ENCODE data around the gene MREG. TPM values are rescaled to one million over a fixed set of nuclear protein-coding genes. Genes with fewer than 3 reads are reported as not detected.

The MREG gene
- total and polyA plus RNA-seq, 4 donors: 0.87 to 3.1 (median 2.7) TPM

DNA sequence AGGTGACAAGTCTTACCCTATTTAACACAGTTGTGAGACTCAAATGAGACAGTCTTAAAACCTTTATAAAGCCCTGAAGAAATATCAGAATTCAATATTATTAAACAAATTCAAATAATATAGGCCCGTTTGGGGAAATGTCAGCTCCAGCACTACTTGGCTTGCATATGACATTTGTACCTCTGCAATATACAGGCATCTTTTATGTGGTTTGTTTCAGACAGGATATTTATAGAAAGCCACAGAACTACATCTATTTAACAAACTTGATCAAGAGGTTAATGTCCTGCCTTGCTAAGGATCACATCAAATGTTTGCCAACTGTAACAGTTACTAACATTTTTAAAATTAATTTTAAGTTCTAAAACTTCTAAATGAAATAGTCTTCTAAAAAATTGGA lies 3.2 kb upstream of the MREG start:
- Histone ChIP-seq H3K36me3 (ENCODE audit: control insufficient read depth in 4 of 4, insufficient read depth in 3 of 4, low read depth in 1 of 4, low read length in 3 of 4) (peaks cover 0 to 14% (median 5%) of the 10 kb centered on the region in 4 donors), H3K27ac (ENCODE audit: low read depth in 1 of 2, low read length in 2 of 2) (no peak overlapping the region), H3K9ac (ENCODE audit: low read depth in 1 of 2, low read length in 2 of 2) (no peak overlapping the region), H3K9me3 (ENCODE audit: control insufficient read depth in 4 of 4, low read length in 3 of 4) (no peaks in the 10 kb centered on the region), H3K4me1 (ENCODE audit: control insufficient read depth in 4 of 4, insufficient read depth in 4 of 4, low read length in 3 of 4) (peaks cover 5 to 22% (median 14%) of the 10 kb centered on the region in 4 donors), H3K27me3 (ENCODE audit: control insufficient read depth in 4 of 4, insufficient read depth in 4 of 4, low read length in 3 of 4) (no peaks in the 10 kb centered on the region), H3K4me3 (ENCODE audit: low read depth in 1 of 3, low read length in 3 of 3) (no peak overlapping the region)
- whole genome bisulfite sequencing: 71% methylated on average over 1 of the region's 1 CpG
- TF ChIP-seq JUND (IDR thresholded peaks at IDR 0.05) (no peak), FOXA1 (IDR thresholded peaks at IDR 0.05) (no peak), RXRA (IDR thresholded peaks at IDR 0.05) (no peak), HNF4A (conservative IDR thresholded peaks at IDR 0.05) (no peak), YY1 (IDR thresholded peaks at IDR 0.05) (no peak), RAD21 (IDR thresholded peaks at IDR 0.05) (no peak), FOXA2 (IDR thresholded peaks at IDR 0.05) (no peak), NR2F2 (IDR thresholded peaks at IDR 0.05) (no peak)
- TF ChIP-seq, protein P1, sequence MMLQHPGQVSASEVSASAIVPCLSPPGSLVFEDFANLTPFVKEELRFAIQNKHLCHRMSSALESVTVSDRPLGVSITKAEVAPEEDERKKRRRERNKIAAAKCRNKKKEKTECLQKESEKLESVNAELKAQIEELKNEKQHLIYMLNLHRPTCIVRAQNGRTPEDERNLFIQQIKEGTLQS (IDR thresholded peaks at IDR 0.05): no peak
- TF ChIP-seq, protein P2, sequence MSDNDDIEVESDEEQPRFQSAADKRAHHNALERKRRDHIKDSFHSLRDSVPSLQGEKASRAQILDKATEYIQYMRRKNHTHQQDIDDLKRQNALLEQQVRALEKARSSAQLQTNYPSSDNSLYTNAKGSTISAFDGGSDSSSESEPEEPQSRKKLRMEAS (IDR thresholded peaks at IDR 0.05): no peak
- TF ChIP-seq, protein P3, sequence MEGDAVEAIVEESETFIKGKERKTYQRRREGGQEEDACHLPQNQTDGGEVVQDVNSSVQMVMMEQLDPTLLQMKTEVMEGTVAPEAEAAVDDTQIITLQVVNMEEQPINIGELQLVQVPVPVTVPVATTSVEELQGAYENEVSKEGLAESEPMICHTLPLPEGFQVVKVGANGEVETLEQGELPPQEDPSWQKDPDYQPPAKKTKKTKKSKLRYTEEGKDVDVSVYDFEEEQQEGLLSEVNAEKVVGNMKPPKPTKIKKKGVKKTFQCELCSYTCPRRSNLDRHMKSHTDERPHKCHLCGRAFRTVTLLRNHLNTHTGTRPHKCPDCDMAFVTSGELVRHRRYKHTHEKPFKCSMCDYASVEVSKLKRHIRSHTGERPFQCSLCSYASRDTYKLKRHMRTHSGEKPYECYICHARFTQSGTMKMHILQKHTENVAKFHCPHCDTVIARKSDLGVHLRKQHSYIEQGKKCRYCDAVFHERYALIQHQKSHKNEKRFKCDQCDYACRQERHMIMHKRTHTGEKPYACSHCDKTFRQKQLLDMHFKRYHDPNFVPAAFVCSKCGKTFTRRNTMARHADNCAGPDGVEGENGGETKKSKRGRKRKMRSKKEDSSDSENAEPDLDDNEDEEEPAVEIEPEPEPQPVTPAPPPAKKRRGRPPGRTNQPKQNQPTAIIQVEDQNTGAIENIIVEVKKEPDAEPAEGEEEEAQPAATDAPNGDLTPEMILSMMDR (IDR thresholded peaks at IDR 0.05; ENCODE audit: low read depth, low read length, missing input control): no peak
- TF ChIP-seq, protein P4, sequence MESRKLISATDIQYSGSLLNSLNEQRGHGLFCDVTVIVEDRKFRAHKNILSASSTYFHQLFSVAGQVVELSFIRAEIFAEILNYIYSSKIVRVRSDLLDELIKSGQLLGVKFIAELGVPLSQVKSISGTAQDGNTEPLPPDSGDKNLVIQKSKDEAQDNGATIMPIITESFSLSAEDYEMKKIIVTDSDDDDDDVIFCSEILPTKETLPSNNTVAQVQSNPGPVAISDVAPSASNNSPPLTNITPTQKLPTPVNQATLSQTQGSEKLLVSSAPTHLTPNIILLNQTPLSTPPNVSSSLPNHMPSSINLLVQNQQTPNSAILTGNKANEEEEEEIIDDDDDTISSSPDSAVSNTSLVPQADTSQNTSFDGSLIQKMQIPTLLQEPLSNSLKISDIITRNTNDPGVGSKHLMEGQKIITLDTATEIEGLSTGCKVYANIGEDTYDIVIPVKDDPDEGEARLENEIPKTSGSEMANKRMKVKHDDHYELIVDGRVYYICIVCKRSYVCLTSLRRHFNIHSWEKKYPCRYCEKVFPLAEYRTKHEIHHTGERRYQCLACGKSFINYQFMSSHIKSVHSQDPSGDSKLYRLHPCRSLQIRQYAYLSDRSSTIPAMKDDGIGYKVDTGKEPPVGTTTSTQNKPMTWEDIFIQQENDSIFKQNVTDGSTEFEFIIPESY (IDR thresholded peaks at IDR 0.05): no peak
- DNase-seq (ENCODE audit: low spot score): no peak

DNA sequence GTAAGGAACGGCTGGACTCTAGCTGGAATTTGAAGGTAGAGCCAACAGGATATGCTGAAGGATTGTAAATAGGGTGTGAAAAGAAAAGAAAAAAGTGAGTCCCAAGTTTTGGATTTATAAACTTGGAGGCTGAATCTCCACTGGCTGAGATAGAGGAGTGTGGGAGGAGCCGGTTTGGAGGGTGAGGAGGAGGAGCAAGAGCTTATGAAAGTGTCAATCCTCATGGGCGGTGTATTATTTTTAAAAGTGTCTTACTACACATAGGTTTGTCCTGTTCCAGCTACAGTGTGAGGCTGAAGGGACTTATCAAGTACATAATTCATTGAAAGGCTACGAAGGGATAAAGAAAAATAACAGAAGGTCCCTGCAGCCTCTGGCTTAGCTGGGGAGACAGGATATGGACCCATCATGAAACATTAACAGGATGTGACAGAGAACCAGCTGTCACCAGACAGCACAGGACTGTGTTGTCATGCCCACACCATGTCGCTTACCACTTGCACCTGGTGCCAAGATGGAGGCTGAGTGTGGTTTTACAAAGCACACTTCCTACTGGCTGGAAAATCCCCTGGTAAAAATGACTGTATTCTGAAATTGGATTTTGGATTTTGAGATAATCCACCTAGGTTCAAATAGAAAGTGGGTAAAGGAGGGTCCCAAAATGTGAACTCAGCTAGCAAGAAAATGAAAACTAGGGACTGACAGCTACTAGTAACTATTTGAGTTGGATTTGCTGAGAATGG lies 2.5 kb upstream of the MREG start:
- 80% methylated on average over 5 of the region's 5 CpGs for WGBS
- Histone ChIP-seq H3K27me3 (ENCODE audit: control insufficient read depth in 4 of 4, insufficient read depth in 4 of 4, low read length in 3 of 4) (no peaks in the 10 kb centered on the region), H3K9ac (ENCODE audit: low read depth in 1 of 2, low read length in 2 of 2) (no peak overlapping the region), H3K9me3 (ENCODE audit: control insufficient read depth in 4 of 4, low read length in 3 of 4) (no peaks in the 10 kb centered on the region), H3K27ac (ENCODE audit: low read depth in 1 of 2, low read length in 2 of 2) (peak overlapping the region in 1 of 2 donors; percentile 25), H3K4me1 (ENCODE audit: control insufficient read depth in 4 of 4, insufficient read depth in 4 of 4, low read length in 3 of 4) (peaks cover 5 to 22% (median 14%) of the 10 kb centered on the region in 4 donors), H3K36me3 (ENCODE audit: control insufficient read depth in 4 of 4, insufficient read depth in 3 of 4, low read depth in 1 of 4, low read length in 3 of 4) (peaks cover 0 to 10% (median 5%) of the 10 kb centered on the region in 4 donors), H3K4me3 (ENCODE audit: low read depth in 1 of 3, low read length in 3 of 3) (no peak overlapping the region)
- DNase-seq (ENCODE audit: low spot score): no peak
- TF ChIP-seq FOXA2 (IDR thresholded peaks at IDR 0.05): no peak
- TF ChIP-seq, protein P1 (IDR thresholded peaks at IDR 0.05): no peak
- TF ChIP-seq RAD21 (IDR thresholded peaks at IDR 0.05): no peak
- TF ChIP-seq, protein P4 (IDR thresholded peaks at IDR 0.05): no peak
- no peak for TF ChIP-seq GABPA (IDR thresholded peaks at IDR 0.05 in 1 of 2, conservative IDR thresholded peaks at IDR 0.05 in 1 of 2)
- TF ChIP-seq, protein P2 (IDR thresholded peaks at IDR 0.05): no peak
- TF ChIP-seq YY1 (IDR thresholded peaks at IDR 0.05): no peak
- TF ChIP-seq, protein P5, sequence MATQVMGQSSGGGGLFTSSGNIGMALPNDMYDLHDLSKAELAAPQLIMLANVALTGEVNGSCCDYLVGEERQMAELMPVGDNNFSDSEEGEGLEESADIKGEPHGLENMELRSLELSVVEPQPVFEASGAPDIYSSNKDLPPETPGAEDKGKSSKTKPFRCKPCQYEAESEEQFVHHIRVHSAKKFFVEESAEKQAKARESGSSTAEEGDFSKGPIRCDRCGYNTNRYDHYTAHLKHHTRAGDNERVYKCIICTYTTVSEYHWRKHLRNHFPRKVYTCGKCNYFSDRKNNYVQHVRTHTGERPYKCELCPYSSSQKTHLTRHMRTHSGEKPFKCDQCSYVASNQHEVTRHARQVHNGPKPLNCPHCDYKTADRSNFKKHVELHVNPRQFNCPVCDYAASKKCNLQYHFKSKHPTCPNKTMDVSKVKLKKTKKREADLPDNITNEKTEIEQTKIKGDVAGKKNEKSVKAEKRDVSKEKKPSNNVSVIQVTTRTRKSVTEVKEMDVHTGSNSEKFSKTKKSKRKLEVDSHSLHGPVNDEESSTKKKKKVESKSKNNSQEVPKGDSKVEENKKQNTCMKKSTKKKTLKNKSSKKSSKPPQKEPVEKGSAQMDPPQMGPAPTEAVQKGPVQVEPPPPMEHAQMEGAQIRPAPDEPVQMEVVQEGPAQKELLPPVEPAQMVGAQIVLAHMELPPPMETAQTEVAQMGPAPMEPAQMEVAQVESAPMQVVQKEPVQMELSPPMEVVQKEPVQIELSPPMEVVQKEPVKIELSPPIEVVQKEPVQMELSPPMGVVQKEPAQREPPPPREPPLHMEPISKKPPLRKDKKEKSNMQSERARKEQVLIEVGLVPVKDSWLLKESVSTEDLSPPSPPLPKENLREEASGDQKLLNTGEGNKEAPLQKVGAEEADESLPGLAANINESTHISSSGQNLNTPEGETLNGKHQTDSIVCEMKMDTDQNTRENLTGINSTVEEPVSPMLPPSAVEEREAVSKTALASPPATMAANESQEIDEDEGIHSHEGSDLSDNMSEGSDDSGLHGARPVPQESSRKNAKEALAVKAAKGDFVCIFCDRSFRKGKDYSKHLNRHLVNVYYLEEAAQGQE (IDR thresholded peaks at IDR 0.05): no peak
- TF ChIP-seq, protein P3 (IDR thresholded peaks at IDR 0.05; ENCODE audit: low read depth, low read length, missing input control): no peak
- TF ChIP-seq NR2F2 (IDR thresholded peaks at IDR 0.05): no peak
- TF ChIP-seq HNF4A (conservative IDR thresholded peaks at IDR 0.05): no peak
- no peak for TF ChIP-seq SP1 (IDR thresholded peaks at IDR 0.05)
- no peak for TF ChIP-seq FOXA1 (IDR thresholded peaks at IDR 0.05)
- TF ChIP-seq RXRA (IDR thresholded peaks at IDR 0.05): no peak
- no peak for TF ChIP-seq TAF1 (conservative IDR thresholded peaks at IDR 0.05)
- no peak for TF ChIP-seq JUND (IDR thresholded peaks at IDR 0.05)

All from liver (tissue), 9 donors.